ENCODE measurements around the gene DDX23.
A peak's percentile ranks its signal among the peaks of the same experiment; 100 is the strongest.

The DDX23 gene

DNA sequence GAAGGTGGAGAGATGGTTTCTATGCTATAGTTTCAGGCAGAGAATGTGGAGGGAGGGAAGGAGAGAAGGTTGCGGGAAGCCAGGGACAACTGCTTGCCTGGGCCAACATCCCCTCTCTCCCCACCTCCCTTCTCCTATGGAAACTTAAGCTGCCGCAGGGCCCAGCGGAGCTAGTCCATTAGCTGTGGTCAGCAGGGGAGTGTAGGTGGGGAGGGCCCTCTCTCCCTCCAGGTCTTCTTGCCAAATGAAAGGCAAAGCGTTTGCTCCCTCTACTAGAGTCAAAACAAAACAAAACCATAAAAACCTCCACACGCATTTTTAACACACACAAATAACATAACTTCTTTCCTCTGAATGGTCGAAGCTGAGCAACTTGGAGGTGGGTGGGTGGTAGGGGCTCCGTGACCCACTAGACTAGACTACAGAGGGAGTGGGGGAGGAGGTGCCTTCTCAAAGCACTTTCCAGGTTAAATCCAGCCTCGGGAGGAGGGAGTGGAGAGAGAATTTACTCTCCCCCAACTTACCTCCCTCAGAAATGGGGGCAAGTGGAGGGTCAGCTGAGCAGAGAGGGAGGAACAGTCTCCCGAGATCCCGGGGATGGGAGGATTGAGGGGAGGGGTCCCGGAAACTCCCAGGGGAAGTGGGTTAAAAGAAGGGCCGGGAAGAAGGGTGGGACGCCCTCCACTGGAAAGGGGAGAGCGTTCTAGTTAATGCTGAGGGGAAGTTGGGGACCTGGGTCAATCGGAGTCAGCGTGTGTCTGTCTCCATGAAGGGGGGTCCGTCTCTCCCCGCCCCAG, 38.3 kb downstream of the DDX23 start:
- DNase-seq, result no peak
- intact Hi-C loops (cut with DNase I), result no loop called here

DNA sequence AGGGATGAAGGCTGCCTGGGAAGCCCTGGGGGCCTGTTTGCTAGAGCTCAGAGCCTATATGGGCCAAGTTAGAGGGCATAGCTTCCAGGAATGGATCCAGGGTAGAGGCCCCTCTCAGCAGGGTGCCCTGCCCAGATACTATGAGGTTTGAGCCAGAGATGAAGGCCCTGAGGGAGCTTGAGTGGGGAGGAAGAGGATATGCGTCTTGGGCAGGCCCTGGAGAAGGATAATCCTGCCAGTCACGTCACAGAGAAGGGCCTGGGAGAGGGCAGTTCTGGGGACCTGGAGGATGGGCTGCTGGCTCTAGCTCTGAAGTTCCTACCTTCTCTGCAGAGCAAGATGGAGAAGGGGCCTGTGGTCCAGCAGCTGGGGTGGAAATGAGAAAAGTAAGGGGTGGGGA, 39.6 kb downstream of the DDX23 start:
- intact Hi-C loops (cut with DNase I), result no loop called here
- DNase-seq, result no peak

DNA sequence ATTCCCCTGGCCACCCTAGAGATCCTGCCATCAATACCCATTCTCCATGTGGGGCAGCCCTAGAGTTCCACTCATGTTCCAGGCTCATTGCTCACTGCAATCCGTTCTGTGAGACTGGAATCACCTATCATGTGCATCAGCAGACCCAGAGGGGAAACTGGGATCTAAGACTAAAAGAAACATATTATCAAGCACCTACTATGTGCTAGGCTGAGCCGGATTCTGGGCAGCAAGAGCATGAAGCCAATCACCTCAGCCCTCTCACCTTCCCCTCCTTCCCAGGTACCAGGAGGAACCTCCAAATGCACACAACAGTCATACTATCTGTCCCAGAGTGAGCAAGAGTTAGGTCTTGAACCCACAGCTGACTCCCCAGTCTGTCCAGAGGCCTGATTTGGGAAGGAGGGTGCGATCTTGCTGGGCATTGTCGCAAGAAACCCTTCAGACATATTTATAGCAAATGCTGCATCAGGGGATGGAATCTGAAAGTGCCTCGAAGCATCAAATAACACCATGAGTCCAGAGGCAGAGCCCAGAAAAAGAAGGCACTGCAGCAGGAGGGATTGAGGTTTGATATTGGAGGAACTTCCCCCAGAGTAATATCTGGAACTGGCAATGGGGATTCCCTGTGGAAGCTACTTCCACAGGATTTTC, 40.4 kb downstream of the DDX23 start:
- intact Hi-C loops (cut with DNase I), result no loop called here
- DNase-seq, result no peak

DNA sequence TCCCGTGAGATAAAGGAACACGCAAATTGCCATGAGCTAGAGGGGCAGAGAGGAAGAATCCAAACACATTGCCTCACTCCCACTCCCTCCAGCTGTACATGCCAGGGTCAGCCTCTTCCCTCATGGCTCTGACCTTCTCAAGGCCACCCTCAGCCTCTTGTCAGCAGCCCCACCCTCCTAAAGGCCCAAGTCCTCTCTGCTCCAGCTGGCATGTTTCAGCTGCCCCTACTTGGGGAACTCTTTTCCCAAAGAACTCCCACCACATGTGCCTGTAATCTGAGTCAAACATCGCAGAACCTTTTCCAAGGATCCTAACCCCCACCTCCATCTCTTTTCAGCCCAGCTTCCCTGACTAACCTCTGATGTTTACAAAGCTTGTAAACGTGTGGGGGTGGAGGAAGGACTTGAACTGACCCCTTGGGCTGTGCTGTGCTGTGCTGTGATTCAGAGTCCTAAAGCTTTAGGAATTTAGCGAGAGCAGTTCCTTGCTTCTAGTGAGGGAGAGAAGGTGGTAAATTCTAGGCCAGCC, 41.0 kb downstream of the DDX23 start:
- DNase-seq, result no peak
- intact Hi-C loops (cut with DNase I), result no loop called here

GRCh38 chr12:48807981-48808380, 44.0 kb downstream of the DDX23 start:
- intact Hi-C loops (cut with DNase I), result no loop called here
- DNase-seq, result no peak

GRCh38 chr12:48803675-48804074, 48.3 kb downstream of the DDX23 start:
- intact Hi-C loops (cut with DNase I), result no loop called here
- DNase-seq, result no peak

DNA sequence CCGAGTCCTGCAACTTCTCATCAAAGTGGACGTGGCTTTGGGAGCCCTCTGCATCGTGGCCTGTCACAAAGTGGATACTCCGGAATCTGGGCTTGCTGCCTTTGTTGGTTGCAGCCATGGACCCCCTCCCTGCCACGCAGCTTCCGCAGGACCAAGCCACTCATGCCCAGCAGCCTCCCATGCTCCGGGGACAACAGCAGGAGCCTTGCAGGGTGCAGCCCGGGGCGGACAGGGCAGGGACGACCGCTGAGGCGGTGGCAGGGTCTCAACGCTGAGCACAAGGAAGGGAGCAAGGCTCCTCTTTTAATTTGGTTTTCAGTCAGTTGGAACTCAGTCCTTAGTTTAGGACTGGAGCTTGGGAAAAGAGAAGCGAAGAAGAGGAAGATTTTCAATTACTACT, 51.0 kb downstream of the DDX23 start:
- intact Hi-C loops (cut with DNase I), result no loop called here

GRCh38 chr12:48800457-48800856, 51.5 kb downstream of the DDX23 start:
- intact Hi-C loops (cut with DNase I), result no loop called here
- no peak for DNase-seq

More for the DNA sequence above, 51.0 kb downstream of the DDX23 start:
- no peak for DNase-seq

DNA sequence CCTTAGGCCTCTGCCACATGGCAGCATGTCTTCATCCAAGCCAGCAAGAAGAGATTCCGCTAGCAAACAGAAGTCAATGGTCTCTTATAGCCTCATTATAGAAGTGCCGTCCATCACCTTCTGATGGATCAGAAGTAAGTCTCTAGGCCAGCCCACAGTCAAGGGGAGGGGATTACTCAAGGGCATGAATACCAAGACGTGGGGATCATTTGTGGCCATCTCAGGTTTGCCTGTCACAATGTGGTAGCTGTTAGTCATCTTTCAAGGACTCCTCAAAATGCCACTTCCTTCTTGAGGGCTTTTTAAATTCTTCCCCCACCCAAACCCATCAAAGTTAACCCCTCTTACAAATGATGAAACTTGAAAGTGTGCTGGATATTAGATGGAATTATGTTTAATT, 55.0 kb downstream of the DDX23 start:
- DNase-seq, result no peak
- intact Hi-C loops (cut with DNase I), result loop anchor here (2.0 kb wide), 1 partner anchor 42 kb away; no protein-coding TSS in a partner anchor

GRCh38 chr12:48795550-48796455, 56.2 kb downstream of the DDX23 start:
- intact Hi-C loops (cut with DNase I), result loop anchor here (2.0 kb wide), 1 partner anchor 41 kb away; no protein-coding TSS in a partner anchor
- DNase-seq, result peak in 41 of 42 donors; percentile 43 to 93 (median 79)

DNA sequence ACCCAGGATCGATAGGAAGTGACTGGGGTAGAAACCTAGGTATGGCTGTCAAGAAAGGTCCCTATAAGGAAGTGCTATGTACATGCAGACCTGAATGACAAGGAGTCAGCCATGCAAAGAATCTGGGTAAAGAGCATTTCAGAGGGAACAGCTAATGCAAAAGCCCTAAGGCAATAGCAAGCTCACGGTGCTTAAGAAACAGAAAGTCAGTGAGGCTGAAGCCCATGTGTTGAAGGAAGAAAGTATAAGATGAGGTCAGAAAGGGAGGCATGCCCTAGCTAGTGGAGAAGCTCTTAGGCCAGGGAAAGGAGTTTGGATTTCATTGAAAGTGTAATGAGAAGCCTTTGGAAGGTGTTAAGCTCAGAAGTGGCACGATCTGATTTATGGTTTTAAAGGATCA, 57.1 kb downstream of the DDX23 start:
- no peak for DNase-seq
- intact Hi-C loops (cut with DNase I), result no loop called here

DNA sequence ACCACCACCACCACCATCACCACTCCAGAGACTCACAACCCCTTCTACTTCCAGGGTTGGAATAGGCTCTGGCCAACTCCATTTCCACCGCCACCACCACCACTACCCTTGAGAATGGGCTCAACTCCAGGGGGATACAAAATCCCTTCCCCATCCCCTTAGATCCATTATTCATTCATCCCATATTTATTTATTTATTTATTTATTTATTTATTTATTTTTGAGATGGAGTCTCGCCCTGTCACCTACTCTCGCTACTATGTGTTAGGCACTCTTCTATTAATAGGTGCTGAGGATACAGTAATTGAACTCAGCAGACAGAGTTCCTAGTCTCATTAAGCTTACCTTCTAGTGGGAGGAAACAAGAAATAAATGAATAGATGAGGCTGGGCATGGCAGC, 58.3 kb downstream of the DDX23 start:
- no peak for DNase-seq
- intact Hi-C loops (cut with DNase I), result no loop called here

GRCh38 chr12:48789858-48790326, 62.1 kb downstream of the DDX23 start:
- intact Hi-C loops (cut with DNase I), result no loop called here
- no peak for DNase-seq

DNA sequence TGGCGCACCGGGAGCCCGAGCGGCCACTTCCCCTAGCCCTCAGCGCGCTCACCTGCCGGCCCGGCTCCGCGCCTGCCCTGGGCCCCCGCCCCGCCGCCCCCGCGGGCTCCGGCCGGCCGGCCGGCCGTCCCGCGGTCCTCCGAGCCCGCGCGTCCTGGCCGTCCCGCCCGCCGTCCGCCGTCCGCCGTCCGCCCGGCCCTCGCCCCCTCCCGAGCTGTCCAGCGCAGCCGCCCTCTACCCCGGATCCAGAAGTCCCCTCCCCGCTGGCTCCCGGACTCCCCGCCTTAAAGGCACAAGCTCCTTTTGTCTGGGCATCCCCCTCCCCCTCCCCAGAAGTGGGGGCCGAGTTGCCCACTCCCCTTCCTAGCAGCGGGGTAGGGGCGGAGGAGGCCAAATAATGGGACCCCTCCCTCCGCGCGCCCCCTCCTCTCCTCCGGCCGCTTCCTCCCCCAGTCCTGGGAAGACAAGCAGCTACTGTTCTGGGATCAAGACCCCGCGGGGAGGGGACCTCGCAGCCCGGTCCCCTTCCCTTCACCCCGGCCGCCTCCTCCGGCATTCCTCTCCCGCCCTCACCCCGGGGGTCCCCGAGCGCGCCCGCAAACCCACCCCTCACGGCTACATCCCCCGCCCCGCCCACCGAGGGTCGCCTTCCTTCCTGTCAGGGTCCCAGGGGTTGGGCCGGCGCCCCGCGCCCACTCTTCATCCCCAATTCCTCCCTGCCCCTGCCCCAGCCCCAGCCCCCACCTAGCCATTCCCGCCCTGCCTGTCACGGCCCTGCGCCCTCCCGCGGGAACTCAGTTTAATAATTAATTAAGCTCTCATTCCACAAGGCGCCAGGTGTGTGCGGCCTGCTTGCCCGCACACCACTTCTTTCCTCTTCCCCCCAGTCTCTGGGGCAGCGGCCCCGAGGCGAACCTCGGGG, 62.8 kb downstream of the DDX23 start, which contains the start of gene ADCY6:
TSS of gene ADCY6 (minus strand) at position 236 of the 922 bp plus-strand sequence. CDS start 5,655 bp downstream, outside the sequence.
- intact Hi-C loops (cut with DNase I), result no loop called here

GRCh38 chr12:48788524-48788853, 63.5 kb downstream of the DDX23 start:
- DNase-seq, result peak in 2 of 42 donors; percentile 18 to 32
- intact Hi-C loops (cut with DNase I), result no loop called here

More for the DNA sequence above, 62.8 kb downstream of the DDX23 start, which contains the start of gene ADCY6:
- peak; percentile 32 to 84 (median 66) for DNase-seq

DNA sequence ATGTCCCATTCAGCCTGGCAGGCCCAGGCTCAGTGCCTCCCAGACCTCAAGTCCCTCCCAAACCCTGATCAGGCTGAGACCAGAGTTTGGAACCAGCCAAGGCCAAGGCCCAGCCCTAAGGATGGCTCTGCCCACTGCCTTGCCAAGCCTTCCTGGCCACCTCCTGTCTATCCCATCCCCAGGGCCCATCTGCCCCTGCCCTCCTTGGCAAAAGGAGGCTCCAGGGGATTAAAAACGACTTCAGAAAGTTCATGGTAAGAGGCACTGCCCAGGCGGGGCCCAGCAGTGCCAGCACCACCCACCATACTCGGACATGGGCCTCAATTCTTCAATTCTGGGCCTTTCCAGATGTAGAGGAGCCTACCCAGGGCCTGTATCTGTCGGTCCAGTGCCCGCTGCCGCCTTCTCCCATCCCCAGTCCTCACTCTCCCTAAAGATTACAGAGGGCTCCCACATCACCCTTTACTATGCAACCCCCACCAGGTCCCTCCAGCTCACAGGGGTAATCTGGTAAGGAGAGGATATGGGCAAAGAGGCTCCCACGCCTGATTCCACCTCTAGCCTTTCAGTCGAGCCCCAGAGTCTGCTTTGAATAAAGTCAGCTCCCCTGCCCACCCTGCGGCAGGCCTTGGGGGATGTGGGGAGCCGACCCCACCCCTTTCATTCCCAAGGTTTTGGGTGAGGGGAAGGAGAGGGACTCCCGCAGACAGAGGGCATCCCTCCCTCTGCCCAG, 64.0 kb downstream of the DDX23 start:
- intact Hi-C loops (cut with DNase I), result no loop called here
- no peak for DNase-seq
